ENCODE measurements around the gene LINGO4. TPM values are rescaled to one million over a fixed set of nuclear protein-coding genes. Genes with fewer than 3 reads are reported as not detected.

The LINGO4 gene
- total RNA-seq, 1 experiment from 2014 or later: not detected

- ChIA-PET CTCF (interaction anchor here (0.7 to 1.0 kb wide), 2 partner anchors 9 to 261 kb away, joined by 4 read pairs; partner anchors contain the start of gene C2CD4D), POLR2A (ENCODE audit: unreplicated experiment) (no interaction called here)
- Histone ChIP-seq H3K27ac (no peak overlapping the region), H3K9me3 (ENCODE audit: insufficient read depth, low read depth) (no peaks in the 10 kb centered on the region), H3K4me1 (replicated peaks; ENCODE audit: insufficient read depth) (peaks cover 36% of the 10 kb centered on the region), H2AFZ (no peak overlapping the region), H3F3A (ENCODE audit: insufficient read depth, low read depth) (peaks cover 6% of the 10 kb centered on the region; the same call in 1 of the 2 replicates), H4K20me1 (ENCODE audit: insufficient read depth) (no peaks in the 10 kb centered on the region), H3K9me2 (ENCODE audit: insufficient read depth) (no peaks in the 10 kb centered on the region), H3K4me3 (no peak overlapping the region), H3K27me3 (ENCODE audit: insufficient read depth, low read depth) (no peaks in the 10 kb centered on the region), H3K79me2 (ENCODE audit: low read depth) (no peaks in the 10 kb centered on the region), H3K36me3 (ENCODE audit: low read depth) (no peaks in the 10 kb centered on the region), H3K4me2 (0 out of 2 replicates have a peak overlapping the region, but pooled peaks have one; percentile 31)
- TF ChIP-seq EZH2 (IDR thresholded peaks at IDR 0.05; ENCODE audit: low read depth): no peak
- TF ChIP-seq CTCF (conservative IDR thresholded peaks at IDR 0.05): no peak
- no TSS peak for BruUV-seq (replicated peaks)
- DNase-seq: no peak
- intact Hi-C loops (cut with micrococcal nuclease; ENCODE audit: unreplicated experiment): loop anchor here (10.0 kb wide), 1 partner anchor 546 kb away; the partner anchor contains the start of gene ZNF687
Measured at GRCh38 chr1:151831256-151831591, 26.0 kb upstream of the LINGO4 start.

- no peaks in the 10 kb centered on the region for H3K27me3 ChIP-seq (ENCODE audit: insufficient read depth, low read depth)
- H3K79me2 ChIP-seq (ENCODE audit: low read depth): no peaks in the 10 kb centered on the region
- H3K36me3 ChIP-seq (ENCODE audit: low read depth): no peaks in the 10 kb centered on the region
- no peaks in the 10 kb centered on the region for H3F3A ChIP-seq (ENCODE audit: insufficient read depth, low read depth)
- no peaks in the 10 kb centered on the region for H3K9me2 ChIP-seq (ENCODE audit: insufficient read depth)
- no peaks in the 10 kb centered on the region for H4K20me1 ChIP-seq (ENCODE audit: insufficient read depth)
- H2AFZ ChIP-seq: no peak overlapping the region
- DNase-seq: no peak
- CTCF ChIA-PET: interaction anchor here (0.6 to 1.0 kb wide), 3 partner anchors 10 to 210 kb away, joined by 3 to 4 read pairs (median 4); partner anchors contain the start of gene C2CD4D
- no peak overlapping the region for H3K4me2 ChIP-seq
- H3K4me3 ChIP-seq: no peak overlapping the region
- peaks cover 38% of the 10 kb centered on the region for H3K4me1 ChIP-seq (replicated peaks; ENCODE audit: insufficient read depth)
- POLR2A ChIA-PET (ENCODE audit: unreplicated experiment): interaction anchor here (0.6 kb wide), 2 partner anchors 8 to 66 kb away, joined by 3 to 6 read pairs; no protein-coding TSS in a partner anchor
- no peaks in the 10 kb centered on the region for H3K9me3 ChIP-seq (ENCODE audit: insufficient read depth, low read depth)
- no TSS peak for BruUV-seq (replicated peaks)
- no peak overlapping the region for H3K27ac ChIP-seq
- intact Hi-C loops (cut with micrococcal nuclease; ENCODE audit: unreplicated experiment): loop anchor here (10.0 kb wide), 1 partner anchor 545 kb away; the partner anchor contains the start of gene ZNF687
- TF ChIP-seq EZH2 (IDR thresholded peaks at IDR 0.05; ENCODE audit: low read depth) (no peak), CTCF (conservative IDR thresholded peaks at IDR 0.05) (no peak)
Measured at GRCh38 chr1:151830055-151830454, 24.8 kb upstream of the LINGO4 start.

GRCh38 chr1:151829352-151830046, 24.3 kb upstream of the LINGO4 start:
- no peaks in the 10 kb centered on the region for H3K27me3 ChIP-seq (ENCODE audit: insufficient read depth, low read depth)
- no peaks in the 10 kb centered on the region for H3K79me2 ChIP-seq (ENCODE audit: low read depth)
- POLR2A ChIA-PET (ENCODE audit: unreplicated experiment): no interaction called here
- H3F3A ChIP-seq (ENCODE audit: insufficient read depth, low read depth): no peaks in the 10 kb centered on the region
- no TSS peak for BruUV-seq (replicated peaks)
- H3K36me3 ChIP-seq (ENCODE audit: low read depth): no peaks in the 10 kb centered on the region
- no peak overlapping the region for H3K4me2 ChIP-seq
- H3K4me3 ChIP-seq: no peak overlapping the region
- CTCF ChIA-PET: interaction anchor here (0.6 to 0.7 kb wide), 2 partner anchors 14 to 42 kb away, joined by 4 read pairs; no protein-coding TSS in a partner anchor
- no peaks in the 10 kb centered on the region for H3K9me2 ChIP-seq (ENCODE audit: insufficient read depth)
- no peak overlapping the region for H2AFZ ChIP-seq
- TF ChIP-seq CTCF (conservative IDR thresholded peaks at IDR 0.05) (no peak), EZH2 (IDR thresholded peaks at IDR 0.05; ENCODE audit: low read depth) (no peak)
- DNase-seq: no peak
- no peak overlapping the region for H3K27ac ChIP-seq
- H4K20me1 ChIP-seq (ENCODE audit: insufficient read depth): no peaks in the 10 kb centered on the region
- H3K4me1 ChIP-seq (replicated peaks; ENCODE audit: insufficient read depth): peaks cover 38% of the 10 kb centered on the region
- intact Hi-C loops (cut with micrococcal nuclease; ENCODE audit: unreplicated experiment): loop anchor here (2.0 to 10.0 kb wide), 2 partner anchors 87 to 545 kb away; partner anchors contain the start of gene ZNF687
- no peaks in the 10 kb centered on the region for H3K9me3 ChIP-seq (ENCODE audit: insufficient read depth, low read depth)
